ENCODE data around the gene UQCRQ. TPM values are rescaled to one million over a fixed set of nuclear protein-coding genes. Genes with fewer than 3 reads are reported as not detected.

Gene UQCRQ
- polyA plus RNA-seq, 3 donors, result 171 to 396 (median 301) TPM

GRCh38 chr5:132856011-132856410 is 10.4 kb upstream of the UQCRQ start:
- 78 to 93% (median 82%) methylated on average over 3 of the region's 3 CpGs for WGBS, 3 donors
- no peak overlapping the region for H3K27ac ChIP-seq (ENCODE audit: low read depth, low read length)

- WGBS, 3 donors, result 79 to 93% (median 84%) methylated on average over 2 of the region's 2 CpGs
- no peak overlapping the region for H3K27ac ChIP-seq (ENCODE audit: low read depth, low read length)
Observed at GRCh38 chr5:132859889-132860437, 6.5 kb upstream of the UQCRQ start.

GRCh38 chr5:132860742-132861141 is 5.7 kb upstream of the UQCRQ start:
- WGBS, 3 donors, result 60 to 75% (median 74%) methylated on average over 5 of the region's 5 CpGs
- H3K27ac ChIP-seq (ENCODE audit: low read depth, low read length), result no peak overlapping the region

GRCh38 chr5:132865668-132866341 is 637 bp upstream of the UQCRQ start:
- WGBS, 3 donors, result 23 to 35% (median 32%) methylated on average over 30 of the region's 30 CpGs
- peak overlapping the region; percentile 55 for H3K27ac ChIP-seq (ENCODE audit: low read depth, low read length)

GRCh38 chr5:132867046-132867451 is 607 bp downstream of the UQCRQ start:
- H3K27ac ChIP-seq (ENCODE audit: low read depth, low read length), result peak overlapping the region; percentile 36
- WGBS, 3 donors, result 0 to 4% (median 2%) methylated on average over 12 to 13 of the region's 13 CpGs

GRCh38 chr5:132868754-132869153 is 2.3 kb downstream of the UQCRQ start:
- H3K27ac ChIP-seq (ENCODE audit: low read depth, low read length), result no peak overlapping the region
- 80 to 87% (median 84%) methylated on average over 4 of the region's 4 CpGs for WGBS, 3 donors

GRCh38 chr5:132870801-132871200 is 4.4 kb downstream of the UQCRQ start:
- WGBS, 3 donors, result 59 to 77% (median 68%) methylated on average over 2 of the region's 2 CpGs
- H3K27ac ChIP-seq (ENCODE audit: low read depth, low read length), result no peak overlapping the region

- no peak overlapping the region for H3K27ac ChIP-seq (ENCODE audit: low read depth, low read length)
- 78 to 84% (median 81%) methylated on average over 5 of the region's 5 CpGs for WGBS, 3 donors
Observed at GRCh38 chr5:132871459-132872284, 5.2 kb downstream of the UQCRQ start.

GRCh38 chr5:132872788-132873118 is 6.3 kb downstream of the UQCRQ start:
- 88 to 95% (median 92%) methylated on average over 1 of the region's 1 CpG for WGBS, 3 donors
- no peak overlapping the region for H3K27ac ChIP-seq (ENCODE audit: low read depth, low read length)

- WGBS, 3 donors, result 31 to 67% (median 65%) methylated on average over 6 of the region's 6 CpGs
- no peak within 1 kb of the TSS for H3K27ac ChIP-seq (ENCODE audit: low read depth, low read length)
Observed at GRCh38 chr5:132873119-132873929, 6.9 kb downstream of the UQCRQ start, which contains the start of gene LEAP2. TSS of gene LEAP2 (plus strand) at chr5:132873668. CDS start at chr5:132873695, 27 bp downstream.

GRCh38 chr5:132873930-132874271 is 7.5 kb downstream of the UQCRQ start:
- WGBS, 3 donors, result 94 to 95% (median 94%) methylated on average over 3 of the region's 3 CpGs
- H3K27ac ChIP-seq (ENCODE audit: low read depth, low read length), result no peak overlapping the region

- 82 to 90% (median 86%) methylated on average over 1 of the region's 1 CpG for WGBS, 3 donors
- H3K27ac ChIP-seq (ENCODE audit: low read depth, low read length), result no peak overlapping the region
Observed at GRCh38 chr5:132876020-132876759, 9.7 kb downstream of the UQCRQ start.

- WGBS, 3 donors, result 57 to 87% (median 78%) methylated on average over 2 of the region's 2 CpGs
Observed at GRCh38 chr5:132877466-132877865, 11.0 kb downstream of the UQCRQ start.

GRCh38 chr5:132877938-132878337 is 11.5 kb downstream of the UQCRQ start:
- H3K27ac ChIP-seq (ENCODE audit: low read depth, low read length), result no peak overlapping the region
- WGBS, 3 donors, result 69 to 84% (median 71%) methylated on average over 3 of the region's 3 CpGs

More at GRCh38 chr5:132877466-132877865, 11.0 kb downstream of the UQCRQ start:
- H3K27ac ChIP-seq (ENCODE audit: low read depth, low read length), result no peak overlapping the region

GRCh38 chr5:132883261-132883834 is 16.9 kb downstream of the UQCRQ start:
- no peak overlapping the region for H3K27ac ChIP-seq (ENCODE audit: low read depth, low read length)
- 27 to 36% (median 33%) methylated on average over 2 of the region's 2 CpGs for WGBS, 3 donors

GRCh38 chr5:132884548-132884947 is 18.1 kb downstream of the UQCRQ start:
- H3K27ac ChIP-seq (ENCODE audit: low read depth, low read length), result no peak overlapping the region
- WGBS, 3 donors, result 45 to 89% (median 83%) methylated on average over 2 of the region's 2 CpGs

- no peak overlapping the region for H3K27ac ChIP-seq (ENCODE audit: low read depth, low read length)
- WGBS, 3 donors, result 90 to 91% (median 91%) methylated on average over 11 of the region's 11 CpGs
Observed at GRCh38 chr5:132886064-132886823, 19.8 kb downstream of the UQCRQ start.
